GM12873 (cell line): ENCODE measurements around the gene HNMT.

Experiments used
- CTCF ChIP-seq: IDR thresholded peaks from 2 replicates; pipeline ENCODE4 v1.5.1; 2012; ENCODE audit warnings: low read depth, mild to moderate bottlenecking, moderate library complexity, low read length, control low read depth; ENCODE audit not compliant: insufficient read depth; ENCODE audit errors: missing control alignments

Gene HNMT

GRCh38 chr2:138029276-138029675 is 65.0 kb downstream of the HNMT start:
- TF ChIP-seq CTCF = no peak

- TF ChIP-seq CTCF = no peak
Observed at GRCh38 chr2:138030459-138030858, 66.2 kb downstream of the HNMT start.

- TF ChIP-seq CTCF = no peak
Observed at GRCh38 chr2:138032334-138032733, 68.1 kb downstream of the HNMT start.

- no peak for TF ChIP-seq CTCF
Observed at GRCh38 chr2:138034536-138034935, 70.3 kb downstream of the HNMT start.

- no peak for TF ChIP-seq CTCF
Observed at GRCh38 chr2:138035608-138036217, 71.4 kb downstream of the HNMT start.

- no peak for TF ChIP-seq CTCF
Observed at GRCh38 chr2:138036522-138036921, 72.2 kb downstream of the HNMT start.

GRCh38 chr2:138037090-138037489 is 72.8 kb downstream of the HNMT start:
- no peak for TF ChIP-seq CTCF
